ENCODE measurements around the gene FBXL13.
"Not testable (repeated sequence)": the region's sequence is repeated elsewhere in the genome, so short reads cannot be mapped to it uniquely, and the experiment has no call there.

Gene FBXL13

DNA sequence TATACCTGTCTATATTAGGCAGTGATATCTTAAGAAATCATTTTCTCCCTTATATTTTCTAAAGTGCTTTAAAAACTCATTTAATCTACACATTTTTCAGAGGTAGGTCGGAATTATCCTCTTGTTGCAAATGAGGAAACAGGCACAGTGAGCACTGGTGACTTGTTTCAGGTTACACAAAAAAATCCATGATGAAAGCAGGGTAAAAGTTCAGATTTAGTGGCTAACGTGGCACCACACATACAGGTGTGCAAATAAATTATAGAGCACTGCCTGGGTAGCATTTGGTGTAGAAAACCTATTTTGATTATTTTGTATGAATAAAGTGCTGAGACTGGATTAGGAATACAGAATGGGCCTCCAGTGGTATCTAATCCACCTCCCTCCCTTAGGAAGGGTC lies 26.9 kb upstream of the FBXL13 start:
- in situ Hi-C loops (cut with MboI; ENCODE audit: low sequenced_read_pairs, unreplicated experiment) = no loop called here
- no peak for DNase-seq (ENCODE audit: low spot score)
- TF ChIP-seq CTCF (IDR thresholded peaks at IDR 0.05; ENCODE audit: borderline replicate concordance, control extremely low read depth, extremely low read depth, insufficient read depth, missing control alignments) = no peak

GRCh38 chr7:103100348-103100747 lies 25.8 kb upstream of the FBXL13 start:
- no peak for TF ChIP-seq CTCF (IDR thresholded peaks at IDR 0.05; ENCODE audit: borderline replicate concordance, control extremely low read depth, extremely low read depth, insufficient read depth, missing control alignments)
- in situ Hi-C loops (cut with MboI; ENCODE audit: low sequenced_read_pairs, unreplicated experiment) = no loop called here
- no peak for DNase-seq (ENCODE audit: low spot score)

DNA sequence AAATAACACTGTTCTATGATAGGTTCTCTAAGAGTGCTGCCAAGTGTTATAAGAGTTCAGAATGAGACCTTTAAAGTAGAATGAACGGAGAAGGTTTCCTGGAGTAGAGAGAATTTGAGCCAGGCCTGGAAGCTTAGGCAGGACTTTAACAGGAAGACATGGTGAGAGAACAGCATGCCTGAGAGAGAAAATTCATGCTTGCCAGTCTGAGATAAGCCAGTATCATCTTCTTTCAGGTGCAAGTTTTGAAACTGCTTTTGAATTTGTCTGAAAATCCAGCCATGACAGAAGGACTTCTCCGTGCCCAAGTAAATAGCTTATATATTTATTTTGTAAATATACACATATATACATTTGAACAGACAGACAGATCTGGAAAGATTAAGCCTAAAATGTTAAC lies 22.4 kb upstream of the FBXL13 start:
- in situ Hi-C loops (cut with MboI; ENCODE audit: low sequenced_read_pairs, unreplicated experiment) = no loop called here
- DNase-seq (ENCODE audit: low spot score) = no peak
- TF ChIP-seq CTCF (IDR thresholded peaks at IDR 0.05; ENCODE audit: borderline replicate concordance, control extremely low read depth, extremely low read depth, insufficient read depth, missing control alignments) = no peak

- in situ Hi-C loops (cut with MboI; ENCODE audit: low sequenced_read_pairs, unreplicated experiment); DNase-seq (ENCODE audit: low spot score): not testable (repeated sequence)
Observed at GRCh38 chr7:103095558-103095957, 21.0 kb upstream of the FBXL13 start.

DNA sequence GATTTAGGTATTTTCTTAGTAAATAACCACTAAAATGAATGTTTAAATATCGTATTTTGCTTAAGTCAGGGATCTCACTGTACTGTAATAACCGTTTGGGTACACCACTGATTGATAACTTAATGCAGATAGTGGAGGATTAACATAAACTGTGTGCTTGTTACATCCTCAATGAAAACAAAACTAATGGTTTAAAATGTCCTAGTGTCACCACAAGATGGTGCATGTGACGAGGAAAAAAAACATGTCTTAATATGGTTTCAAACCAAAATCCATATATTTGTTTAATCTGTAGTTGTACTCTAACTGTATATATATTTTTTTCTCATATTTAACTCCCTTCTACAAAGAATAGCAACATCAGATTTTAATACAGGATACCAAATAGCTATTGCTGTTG lies 19.5 kb upstream of the FBXL13 start:
- in situ Hi-C loops (cut with MboI; ENCODE audit: low sequenced_read_pairs, unreplicated experiment) = no loop called here
- TF ChIP-seq CTCF (IDR thresholded peaks at IDR 0.05; ENCODE audit: borderline replicate concordance, control extremely low read depth, extremely low read depth, insufficient read depth, missing control alignments) = no peak
- DNase-seq (ENCODE audit: low spot score) = no peak

DNA sequence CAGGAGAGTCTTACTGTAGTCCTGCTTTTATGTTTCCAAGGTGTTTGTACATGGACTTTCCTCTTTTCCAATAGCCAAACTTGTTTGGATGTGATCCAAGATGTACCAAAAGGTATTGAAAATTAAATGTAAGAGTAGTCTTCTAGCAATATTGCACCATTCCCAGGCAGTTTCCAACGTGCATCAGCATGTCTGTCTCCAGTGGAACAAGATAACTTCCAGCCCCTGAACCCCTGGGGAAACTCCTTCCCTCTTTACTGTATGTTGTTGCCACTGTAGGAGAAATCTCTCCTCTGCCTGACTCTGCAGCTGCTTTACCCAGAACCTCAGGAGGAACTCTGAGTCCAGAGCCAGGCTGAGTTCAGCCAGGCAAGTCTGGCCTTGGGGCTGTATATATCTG lies 18.8 kb upstream of the FBXL13 start:
- in situ Hi-C loops (cut with MboI; ENCODE audit: low sequenced_read_pairs, unreplicated experiment) = no loop called here
- TF ChIP-seq CTCF (IDR thresholded peaks at IDR 0.05; ENCODE audit: borderline replicate concordance, control extremely low read depth, extremely low read depth, insufficient read depth, missing control alignments) = no peak
- DNase-seq (ENCODE audit: low spot score) = no peak

GRCh38 chr7:103092321-103092720 lies 17.7 kb upstream of the FBXL13 start:
- in situ Hi-C loops (cut with MboI; ENCODE audit: low sequenced_read_pairs, unreplicated experiment); DNase-seq (ENCODE audit: low spot score): not testable (repeated sequence)

- in situ Hi-C loops (cut with MboI; ENCODE audit: low sequenced_read_pairs, unreplicated experiment) = no loop called here
- no peak for DNase-seq (ENCODE audit: low spot score)
- TF ChIP-seq CTCF (IDR thresholded peaks at IDR 0.05; ENCODE audit: borderline replicate concordance, control extremely low read depth, extremely low read depth, insufficient read depth, missing control alignments) = no peak
Observed at GRCh38 chr7:103083210-103083609, 8.6 kb upstream of the FBXL13 start.
